DND-41 (cell line): ENCODE data around the gene BRD1.

ENCODE experiments used
- ATAC-seq: fragments of 200-7000 bp; cut with Tn5 transposase; 3 replicates; pipeline ENCODE4 v1.9.1; 2021; ENCODE audit warnings: low read depth; ENCODE audit not compliant: insufficient read depth
- DNase-seq: peaks from one replicate; pipeline ENCODE4 v3.0.0-alpha.2; 2020
- H2AFZ ChIP-seq: 2 replicates; pipeline ENCODE4 v1.6.0; 2012; ENCODE audit warnings: low read depth, low read length
- H3K27ac ChIP-seq: 2 replicates; pipeline ENCODE4 v1.5.1; 2012; ENCODE audit warnings: low read length, inconsistent platforms
- H3K27me3 ChIP-seq: fragments of 200-600 bp; sonication (generic); 2 replicates; pipeline ENCODE4 v1.6.0; 2012; ENCODE audit warnings: low read length, mild to moderate bottlenecking, inconsistent platforms; ENCODE audit not compliant: insufficient read depth, poor library complexity
- H3K36me3 ChIP-seq: 2 replicates; pipeline ENCODE4 v1.5.1; 2012; ENCODE audit warnings: low read length, inconsistent platforms; ENCODE audit not compliant: insufficient read depth
- H3K4me1 ChIP-seq: 2 replicates; pipeline ENCODE4 v1.5.1; 2012; ENCODE audit warnings: mild to moderate bottlenecking, low read length; ENCODE audit not compliant: insufficient read depth
- H3K4me2 ChIP-seq: 2 replicates; pipeline ENCODE4 v1.6.0; 2012; ENCODE audit warnings: mild to moderate bottlenecking, moderate library complexity, low read length, inconsistent platforms; ENCODE audit not compliant: insufficient read depth
- H3K4me3 ChIP-seq, 2 experiments: fragments of 200-600 bp in 1 of 2; shearing (Covaris generic) in 1 of 2; 2 replicates each; pipeline ENCODE4 v1.5.1; 2012 to 2016; ENCODE audit warnings: inconsistent platforms in 2 of 2, low read length in 2 of 2, mild to moderate bottlenecking in 2 of 2, low read depth in 1 of 2, moderate library complexity in 1 of 2
- H3K79me2 ChIP-seq: 2 replicates; pipeline ENCODE4 v1.6.0; 2012; ENCODE audit warnings: low read length, inconsistent platforms; ENCODE audit not compliant: insufficient read depth
- H3K9ac ChIP-seq: 2 replicates; pipeline ENCODE4 v1.6.0; 2012; ENCODE audit warnings: low read depth, mild to moderate bottlenecking, inconsistent platforms, low read length, moderate library complexity
- H3K9me3 ChIP-seq: 2 replicates; pipeline ENCODE4 v1.5.1; 2012; ENCODE audit warnings: low read length, moderate library complexity, mild to moderate bottlenecking, inconsistent platforms; ENCODE audit not compliant: insufficient read depth, severe bottlenecking
- H4K20me1 ChIP-seq: 2 replicates; pipeline ENCODE4 v1.6.0; 2012; ENCODE audit warnings: low read length; ENCODE audit not compliant: insufficient read depth
- CTCF ChIP-seq: IDR thresholded peaks from 2 replicates; pipeline ENCODE4 v1.5.1; 2012; ENCODE audit warnings: borderline replicate concordance, low read length, moderate library complexity, mild to moderate bottlenecking; ENCODE audit not compliant: poor library complexity, severe bottlenecking; ENCODE audit errors: extremely low read depth
- EZH2 ChIP-seq: IDR thresholded peaks from 3 replicates; pipeline ENCODE4 v1.6.1; 2012; ENCODE audit warnings: borderline replicate concordance, low read depth, mild to moderate bottlenecking, moderate library complexity, low read length, inconsistent platforms; ENCODE audit not compliant: severe bottlenecking

Gene BRD1

GRCh38 chr22:49861642-49862495, 34.2 kb upstream of the BRD1 start:
- peaks cover 98% of the 10 kb centered on the region for H3K79me2 ChIP-seq
- H4K20me1 ChIP-seq, result peaks cover 61% of the 10 kb centered on the region
- H3K27me3 ChIP-seq, result no peaks in the 10 kb centered on the region
- H3K4me1 ChIP-seq, result peaks cover 16% of the 10 kb centered on the region
- ATAC-seq (no peak), DNase-seq (no peak)
- peaks cover 8% of the 10 kb centered on the region for H3K9me3 ChIP-seq
- H3K4me2 ChIP-seq, result no peak overlapping the region
- H2AFZ ChIP-seq, result no peak overlapping the region
- peaks cover 16% of the 10 kb centered on the region for H3K36me3 ChIP-seq
- H3K9ac ChIP-seq, result no peak overlapping the region
- no peak for TF ChIP-seq CTCF
- no peak for TF ChIP-seq EZH2
- no peak overlapping the region for H3K27ac ChIP-seq
- H3K4me3 ChIP-seq, result no peak overlapping the region

- no peak overlapping the region for H3K4me3 ChIP-seq
- TF ChIP-seq EZH2 (no peak), CTCF (no peak)
- no peaks in the 10 kb centered on the region for H3K9me3 ChIP-seq
- H2AFZ ChIP-seq, result no peak overlapping the region
- no peak for ATAC-seq
- no peaks in the 10 kb centered on the region for H3K27me3 ChIP-seq
- peaks cover 70% of the 10 kb centered on the region for H4K20me1 ChIP-seq
- peaks cover 20% of the 10 kb centered on the region for H3K36me3 ChIP-seq
- H3K4me1 ChIP-seq, result peaks cover 32% of the 10 kb centered on the region
- H3K27ac ChIP-seq, result no peak overlapping the region
- no peak for DNase-seq
- H3K4me2 ChIP-seq, result no peak overlapping the region
- H3K79me2 ChIP-seq, result peaks cover 96% of the 10 kb centered on the region
- H3K9ac ChIP-seq, result no peak overlapping the region
These were observed 31.2 kb upstream of the BRD1 start for GRCh38 chr22:49858827-49859226.

GRCh38 chr22:49856766-49857618, 29.3 kb upstream of the BRD1 start:
- Histone ChIP-seq H3K4me1 (peaks cover 39% of the 10 kb centered on the region), H3K36me3 (peaks cover 20% of the 10 kb centered on the region), H3K9me3 (no peaks in the 10 kb centered on the region), H4K20me1 (peaks cover 59% of the 10 kb centered on the region), H2AFZ (no peak overlapping the region), H3K4me3 (no peak overlapping the region), H3K4me2 (peak overlapping the region; percentile 39; the same call in 1 of the 2 replicates), H3K79me2 (peaks cover 78% of the 10 kb centered on the region), H3K9ac (no peak overlapping the region), H3K27ac (no peak overlapping the region), H3K27me3 (no peaks in the 10 kb centered on the region)
- ATAC-seq (no peak), DNase-seq (no peak)
- TF ChIP-seq CTCF (no peak), EZH2 (no peak)
